OCI-LY7 (cell line): ENCODE results near the gene GPR146. TPM values are rescaled to one million over a fixed set of nuclear protein-coding genes. Genes with fewer than 3 reads are reported as not detected.
"Not testable (repeated sequence)": the region's sequence is repeated elsewhere in the genome, so short reads cannot be mapped to it uniquely, and the experiment has no call there.

ENCODE experiments used
- BruUV-seq: library from RNA; stranded (reverse); fragments of 400-500 nt; replicated peaks from 2 replicates; lab custom pipeline; 2021; lab: Mats Ljungman, UMichigan
- CTCF ChIA-PET: fragments of 300-600 bp; sonication (Branson Sonifier 250); formaldehyde crosslinking; loops from one replicate; lab custom pipeline; 2022; ENCODE audit warnings: antibody characterized with exemption; ENCODE audit not compliant: unreplicated experiment; lab: Charles Lee
- POLR2A ChIA-PET: fragments of 300-600 bp; sonication (Branson Sonifier 250); formaldehyde crosslinking; loops from one replicate; lab custom pipeline; 2022; ENCODE audit warnings: antibody characterized with exemption; lab: Charles Lee
- DNase-seq: peaks from one replicate; pipeline ENCODE4 v3.0.0-alpha.2; 2015; ENCODE audit warnings: low spot score
- H2AFZ ChIP-seq: fragments of 200-600 bp; sonication (generic), shearing (Covaris generic); 2 replicates; pipeline ENCODE4 v1.6.1; 2014; ENCODE audit warnings: mild to moderate bottlenecking, antibody characterized with exemption, low read length, moderate library complexity
- H3K27ac ChIP-seq: fragments of 200-600 bp; sonication (generic); 2 replicates; pipeline ENCODE4 v1.5.1; 2014; ENCODE audit warnings: mixed run types, low read depth, mild to moderate bottlenecking, moderate library complexity, low read length, inconsistent platforms; ENCODE audit not compliant: poor library complexity, severe bottlenecking
- H3K36me3 ChIP-seq: fragments of 200-600 bp; sonication (generic); 2 replicates; pipeline ENCODE4 v1.6.1; 2014; ENCODE audit warnings: mild to moderate bottlenecking, antibody characterized with exemption, low read length, moderate library complexity, mixed read lengths; ENCODE audit not compliant: insufficient read depth
- H3K4me1 ChIP-seq: fragments of 200-600 bp; sonication (generic); 2 replicates; pipeline ENCODE4 v1.5.1; 2014; ENCODE audit warnings: mild to moderate bottlenecking, low read length; ENCODE audit not compliant: insufficient read depth, poor library complexity, severe bottlenecking
- H3K4me2 ChIP-seq: fragments of 200-600 bp; sonication (generic); 2 replicates; pipeline ENCODE4 v1.6.1; 2014; ENCODE audit warnings: mild to moderate bottlenecking, low read length
- H3K4me3 ChIP-seq: fragments of 200-600 bp; sonication (generic); 2 replicates; pipeline ENCODE4 v1.5.1; 2014; ENCODE audit warnings: mild to moderate bottlenecking, low read depth, low read length; ENCODE audit not compliant: poor library complexity, severe bottlenecking
- H3K79me2 ChIP-seq: fragments of 200-600 bp; sonication (generic); 2 replicates; pipeline ENCODE4 v1.6.1; 2016; ENCODE audit warnings: low read depth, mild to moderate bottlenecking, low read length, moderate library complexity, mixed read lengths; ENCODE audit not compliant: insufficient read depth
- H3K9me2 ChIP-seq: fragments of 200-600 bp; sonication (generic); 2 replicates; pipeline ENCODE4 v1.6.1; 2016; ENCODE audit warnings: mild to moderate bottlenecking, low read length, mixed read lengths; ENCODE audit not compliant: insufficient read depth
- H3K9me3 ChIP-seq: fragments of 200-600 bp; sonication (generic); 2 replicates; pipeline ENCODE4 v1.6.1; 2014; ENCODE audit warnings: mild to moderate bottlenecking, mixed run types, low read length, mixed read lengths
- H4K20me1 ChIP-seq: fragments of 200-600 bp; sonication (generic); 2 replicates; pipeline ENCODE4 v1.6.1; 2014; ENCODE audit warnings: mild to moderate bottlenecking, antibody characterized with exemption, low read length, moderate library complexity, mixed read lengths; ENCODE audit not compliant: insufficient read depth
- CTCF ChIP-seq: fragments of 200-600 bp; sonication (generic); conservative IDR thresholded peaks from 2 replicates; pipeline ENCODE4 v1.5.1; 2014; ENCODE audit warnings: mild to moderate bottlenecking, antibody characterized with exemption, low read length, moderate library complexity, mixed read lengths
- EZH2phosphoT487 ChIP-seq: fragments of 200-600 bp; sonication (generic); IDR thresholded peaks from 2 replicates; pipeline ENCODE4 v1.6.1; 2018; ENCODE audit warnings: low read depth, borderline replicate concordance, mild to moderate bottlenecking, mixed run types, antibody characterized with exemption, low read length, moderate library complexity, mixed read lengths
- intact Hi-C: fragments of 100-400 bp; cut with micrococcal nuclease; formaldehyde crosslinking; loops from one replicate; pipeline ENCODE4 v1.10.0; 2022; ENCODE audit not compliant: unreplicated experiment
- total RNA-seq, 2 experiments: library from RNA; depleted of rRNA in 1 of 2; stranded (reverse); fragments of >200 nt in 1 of 2; shearing (Covaris generic) in 1 of 2; gene quantifications; 2 replicates each; pipeline ENCODE4 v1.2.3, GENCODE V29; 2014 to 2022

The GPR146 gene
- total RNA-seq, 2 experiments from 2014 or later: 0.95 to 3.3 TPM

- BruUV-seq: no TSS peak
- TF ChIP-seq CTCF (no peak), EZH2phosphoT487 (no peak)
- intact Hi-C loops: no loop called here
Measured at GRCh38 chr7:999941-1000935, 44.1 kb upstream of the GPR146 start.

GRCh38 chr7:1001069-1001770 is 43.1 kb upstream of the GPR146 start:
- DNase-seq, POLR2A ChIA-PET: not testable (repeated sequence)
- H3K27ac ChIP-seq: peak overlapping the region; percentile 33

More at GRCh38 chr7:999941-1000935, 44.1 kb upstream of the GPR146 start:
- Histone ChIP-seq H4K20me1 (no peaks in the 10 kb centered on the region), H3K9me2 (no peaks in the 10 kb centered on the region), H3K79me2 (no peaks in the 10 kb centered on the region), H3K4me1 (peaks cover 31% of the 10 kb centered on the region), H2AFZ (no peak overlapping the region), H3K4me3 (no peak overlapping the region), H3K36me3 (peaks cover 25% of the 10 kb centered on the region; the same call in 1 of the 2 replicates), H3K4me2 (no peak overlapping the region), H3K9me3 (no peaks in the 10 kb centered on the region), H3K27ac (peak overlapping the region; percentile 33)
- no peak for DNase-seq
- POLR2A ChIA-PET: no interaction called here
- CTCF ChIA-PET: interaction anchor here (0.6 kb wide), 1 partner anchor 86 kb away, joined by 6 read pairs; no protein-coding TSS in a partner anchor

GRCh38 chr7:1002026-1002425 is 42.3 kb upstream of the GPR146 start:
- H3K36me3 ChIP-seq: peaks cover 28% of the 10 kb centered on the region; the same call in 1 of the 2 replicates
- H3K4me3 ChIP-seq, DNase-seq, H4K20me1 ChIP-seq, H3K27ac ChIP-seq, H3K79me2 ChIP-seq, CTCF ChIA-PET, H3K9me3 ChIP-seq, intact Hi-C loops, H2AFZ ChIP-seq, POLR2A ChIA-PET, H3K4me2 ChIP-seq, H3K9me2 ChIP-seq, BruUV-seq: not testable (repeated sequence)
- peaks cover 27% of the 10 kb centered on the region for H3K4me1 ChIP-seq

More at GRCh38 chr7:1001069-1001770, 43.1 kb upstream of the GPR146 start:
- BruUV-seq, intact Hi-C loops, H3K79me2 ChIP-seq, H3K9me2 ChIP-seq, H3K9me3 ChIP-seq, H4K20me1 ChIP-seq, H2AFZ ChIP-seq, H3K4me2 ChIP-seq, H3K4me3 ChIP-seq: not testable (repeated sequence)
- H3K4me1 ChIP-seq: peaks cover 27% of the 10 kb centered on the region
- CTCF ChIA-PET: interaction anchor here (0.6 kb wide), 1 partner anchor 85 kb away, joined by 6 read pairs; no protein-coding TSS in a partner anchor
- peaks cover 30% of the 10 kb centered on the region; the same call in 1 of the 2 replicates for H3K36me3 ChIP-seq

DNA sequence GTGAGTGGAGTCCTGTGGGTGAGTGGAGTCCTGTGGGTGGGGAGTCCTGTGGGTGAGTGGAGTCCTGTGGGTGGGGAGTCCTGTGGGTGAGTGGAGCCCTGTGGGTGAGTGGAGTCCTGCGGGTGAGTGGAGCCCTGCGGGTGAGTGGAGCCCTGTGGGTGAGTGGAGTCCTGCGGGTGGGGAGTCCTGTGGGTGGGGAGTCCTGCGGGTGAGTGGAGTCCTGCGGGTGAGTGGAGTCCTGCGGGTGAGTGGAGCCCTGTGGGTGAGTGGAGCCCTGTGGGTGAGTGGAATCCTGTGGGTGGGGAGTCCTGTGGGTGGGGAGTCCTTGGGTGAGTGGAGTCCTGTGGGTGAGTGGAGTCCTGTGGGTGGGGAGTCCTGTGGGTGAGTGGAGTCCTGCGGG is 41.9 kb upstream of the GPR146 start:
- CTCF ChIA-PET, H3K4me2 ChIP-seq, H3K27ac ChIP-seq: not testable (repeated sequence)

More for the DNA sequence above, 41.9 kb upstream of the GPR146 start:
- H3K79me2 ChIP-seq, H3K9me2 ChIP-seq, POLR2A ChIA-PET, intact Hi-C loops, H3K4me3 ChIP-seq, BruUV-seq, H4K20me1 ChIP-seq, DNase-seq, H2AFZ ChIP-seq, H3K9me3 ChIP-seq: not testable (repeated sequence)
- peaks cover 27% of the 10 kb centered on the region for H3K4me1 ChIP-seq
- H3K36me3 ChIP-seq: peaks cover 31% of the 10 kb centered on the region
